LNCAP (cell line): ENCODE results near the gene MCRIP1.

Experiments
- CTCF ChIP-seq: fragments of 450-650 bp; IDR thresholded peaks from 2 replicates; pipeline ENCODE4 v1.5.1; 2017; ENCODE audit warnings: mild to moderate bottlenecking

MCRIP1 gene

GRCh38 chr17:81865358-81865732 lies 32.3 kb upstream of the MCRIP1 start:
- TF ChIP-seq CTCF: no peak

GRCh38 chr17:81863833-81864768 lies 31.0 kb upstream of the MCRIP1 start:
- no peak for TF ChIP-seq CTCF

DNA sequence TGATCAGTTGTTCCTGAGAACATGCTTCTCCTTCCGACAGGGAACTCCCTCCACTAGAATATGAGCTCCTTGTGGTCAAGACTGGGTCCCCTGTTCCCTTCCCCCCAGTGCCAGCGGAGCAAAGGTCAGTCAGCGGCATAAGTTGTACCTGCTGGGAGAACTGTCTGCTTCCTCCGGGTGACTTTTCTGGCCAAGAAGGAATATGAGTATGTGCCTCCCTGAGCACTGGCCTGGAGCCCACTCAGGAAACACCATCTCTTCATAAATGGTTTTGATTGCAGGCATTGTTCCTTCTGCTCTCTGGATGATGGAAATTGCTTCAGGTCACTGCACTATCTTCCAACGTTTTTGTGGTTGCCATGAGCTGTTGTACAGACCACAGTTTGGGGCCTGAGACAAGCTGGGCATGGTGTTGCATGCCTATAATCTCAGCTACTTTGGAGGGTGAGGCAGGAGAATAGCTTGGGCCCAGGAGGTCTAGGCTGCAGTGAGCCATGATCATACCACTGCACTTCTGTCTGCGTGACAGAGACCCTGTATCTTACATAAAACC lies 30.1 kb upstream of the MCRIP1 start:
- TF ChIP-seq CTCF: no peak

GRCh38 chr17:81860756-81861568 lies 27.9 kb upstream of the MCRIP1 start:
- no peak for TF ChIP-seq CTCF

DNA sequence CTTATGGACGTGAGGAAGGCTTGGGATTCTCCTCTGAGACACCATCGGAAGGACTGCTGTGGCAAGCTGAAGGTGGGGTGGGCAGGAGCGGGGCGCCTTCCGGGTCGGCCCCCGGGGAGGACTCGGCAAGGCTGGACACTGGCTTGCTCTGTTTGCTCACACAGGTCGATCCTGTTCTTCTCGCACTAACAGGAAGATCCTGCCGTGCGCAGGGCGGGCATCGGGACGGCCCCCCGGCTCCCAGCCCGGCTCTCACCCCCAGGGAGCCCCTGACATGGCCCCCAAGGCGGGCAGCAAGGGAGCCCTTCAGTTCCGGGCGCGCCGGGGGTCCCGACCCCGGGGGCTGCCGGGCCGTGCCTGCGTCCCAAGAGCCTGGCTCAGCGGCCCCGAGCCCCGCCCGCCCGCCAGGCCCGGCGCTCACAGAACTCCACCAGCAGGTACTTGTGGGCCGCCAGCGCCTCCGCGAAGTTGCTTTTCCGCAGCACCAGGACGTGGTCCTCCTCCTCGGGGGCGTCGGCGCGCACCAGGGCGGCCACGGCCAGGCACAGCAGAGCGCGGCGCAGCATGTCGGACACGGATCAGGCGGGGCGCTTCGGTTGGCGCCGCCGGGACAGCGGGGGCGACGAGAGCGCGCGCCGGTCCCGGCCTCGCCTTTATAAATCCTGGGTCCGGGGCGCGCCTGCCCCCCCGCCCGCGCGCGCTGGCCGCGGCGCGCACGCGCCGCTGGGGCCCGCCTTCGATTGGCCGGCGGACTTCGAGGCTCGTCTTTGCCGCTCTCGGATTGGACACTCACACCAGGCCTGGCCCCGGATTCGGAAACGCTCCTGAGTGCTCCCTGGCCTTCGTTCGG lies 27.0 kb upstream of the MCRIP1 start, which contains the start of gene P4HB:
Gene P4HB, minus strand, starts transcription at position 630 of the 850 bp plus-strand sequence. Its CDS starts 64 bp downstream, at position 566.
- TF ChIP-seq CTCF: no peak

DNA sequence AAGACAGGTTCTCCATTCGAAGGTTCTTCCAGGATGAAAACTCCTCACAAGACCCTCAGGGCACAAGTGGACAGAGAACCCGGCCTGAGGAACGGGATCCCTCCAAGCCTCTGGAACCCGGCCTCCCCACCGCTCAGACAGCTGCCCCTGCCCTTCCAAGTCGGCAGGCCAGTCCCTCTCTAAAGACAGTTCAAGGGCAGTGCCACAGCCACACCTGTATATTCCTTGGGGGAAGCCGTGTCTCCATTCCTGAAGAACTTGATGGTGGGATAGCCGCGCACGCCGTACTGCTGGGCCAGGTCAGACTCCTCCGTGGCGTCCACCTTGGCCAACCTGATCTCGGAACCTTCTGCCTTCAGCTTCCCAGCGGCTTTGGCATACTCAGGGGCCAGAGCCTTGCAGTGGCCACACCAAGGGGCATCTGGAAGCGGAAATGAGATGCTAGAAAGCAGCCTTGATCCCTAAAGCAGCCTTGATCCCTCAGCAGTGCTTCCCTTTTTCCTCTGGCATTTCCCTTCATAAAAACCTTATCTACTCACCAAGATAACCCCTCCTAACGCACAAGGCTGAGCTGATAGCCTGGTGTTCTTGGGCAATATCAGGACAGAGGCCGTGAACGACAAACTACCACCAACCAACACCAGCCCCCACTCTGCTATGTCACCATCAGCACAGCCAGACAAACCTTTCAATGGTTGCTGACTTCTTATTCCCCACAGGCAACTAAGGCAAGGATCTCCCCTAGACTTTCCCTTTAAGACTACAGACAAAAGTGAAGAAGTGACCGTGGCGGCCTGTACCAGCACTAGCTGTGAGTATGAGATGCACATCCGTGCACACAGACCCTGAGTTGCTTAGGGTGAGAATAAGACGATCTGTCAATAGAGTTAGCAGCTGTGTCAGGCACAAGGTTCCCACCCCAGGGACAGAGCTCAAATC lies 26.1 kb upstream of the MCRIP1 start:
- TF ChIP-seq CTCF: no peak
